ENCODE measurements around the gene PDE10A. TPM values are rescaled to one million over a fixed set of nuclear protein-coding genes. Genes with fewer than 3 reads are reported as not detected.
"Not testable (repeated sequence)": the region's sequence is repeated elsewhere in the genome, so short reads cannot be mapped to it uniquely, and the experiment has no call there.

Gene PDE10A
- total and polyA plus RNA-seq, 2 experiments from 2014 or later: 2.0 to 7.2 TPM

- no peaks in the 10 kb centered on the region for H3K27me3 ChIP-seq
- 86% methylated on average over 6 of the region's 6 CpGs for WGBS (ENCODE audit: low lambda C conversion rate, missing lambda C conversion rate)
- H4K20me1 ChIP-seq (ENCODE audit: insufficient read depth, poor library complexity, severe bottlenecking): no peaks in the 10 kb centered on the region
- no peak overlapping the region for H3K4me3 ChIP-seq
- H3K9me3 ChIP-seq (ENCODE audit: low read depth): no peaks in the 10 kb centered on the region
- no peaks in the 10 kb centered on the region for H3K9me2 ChIP-seq (replicated peaks; ENCODE audit: insufficient read depth)
- no peak overlapping the region for H3K4me2 ChIP-seq
- no peak for TF ChIP-seq EZH2 (IDR thresholded peaks at IDR 0.05; ENCODE audit: borderline replicate concordance)
- TF ChIP-seq CTCF (IDR thresholded peaks at IDR 0.05; ENCODE audit: poor library complexity): no peak
- TF ChIP-seq EZH2phosphoT487 (IDR thresholded peaks at IDR 0.05; ENCODE audit: low read depth, severe bottlenecking, unreplicated experiment): no peak
- H3K27ac ChIP-seq: no peak overlapping the region
- no peaks in the 10 kb centered on the region for H3K4me1 ChIP-seq (ENCODE audit: insufficient read depth)
- H3K36me3 ChIP-seq (replicated peaks; ENCODE audit: insufficient read depth, low read depth): no peaks in the 10 kb centered on the region
- no peak overlapping the region for H2AFZ ChIP-seq
- DNase-seq (ENCODE audit: low spot score): no peak
- H3K79me2 ChIP-seq: no peaks in the 10 kb centered on the region
Observed at GRCh38 chr6:165624871-165625639, 38.0 kb downstream of the PDE10A start.

DNA sequence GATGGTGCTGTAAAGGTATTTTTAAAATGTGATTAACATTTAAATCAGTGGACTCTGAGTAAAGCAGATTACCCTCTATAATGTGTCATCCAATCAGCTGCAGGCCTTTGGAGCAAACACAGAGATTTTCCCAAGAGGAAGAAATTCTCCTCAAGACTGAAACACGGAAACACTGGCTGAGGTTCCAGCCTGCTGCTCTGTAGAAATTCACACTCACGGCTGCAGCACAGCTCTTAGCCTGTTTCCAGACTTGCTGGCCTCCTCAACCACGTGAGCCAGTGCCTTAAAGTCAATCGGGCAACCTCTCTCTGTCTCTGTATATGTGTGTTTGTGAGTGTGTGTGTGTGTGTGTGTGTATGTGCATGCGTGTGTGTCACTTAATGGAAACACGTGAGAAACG is 41.1 kb downstream of the PDE10A start:
- H3K9me3 ChIP-seq (ENCODE audit: low read depth): no peaks in the 10 kb centered on the region
- no peak overlapping the region for H3K4me3 ChIP-seq
- H3K4me1 ChIP-seq (ENCODE audit: insufficient read depth): no peaks in the 10 kb centered on the region
- 93% methylated on average over 7 of the region's 7 CpGs for WGBS (ENCODE audit: low lambda C conversion rate, missing lambda C conversion rate)
- H3K4me2 ChIP-seq: no peak overlapping the region
- no peaks in the 10 kb centered on the region for H3K9me2 ChIP-seq (replicated peaks; ENCODE audit: insufficient read depth)
- H3K36me3 ChIP-seq (replicated peaks; ENCODE audit: insufficient read depth, low read depth): no peaks in the 10 kb centered on the region
- H4K20me1 ChIP-seq (ENCODE audit: insufficient read depth, poor library complexity, severe bottlenecking): no peaks in the 10 kb centered on the region
- H3K27me3 ChIP-seq: no peaks in the 10 kb centered on the region
- H2AFZ ChIP-seq: no peak overlapping the region
- TF ChIP-seq EZH2 (IDR thresholded peaks at IDR 0.05; ENCODE audit: borderline replicate concordance): no peak
- no peak for TF ChIP-seq CTCF (IDR thresholded peaks at IDR 0.05; ENCODE audit: poor library complexity)
- TF ChIP-seq EZH2phosphoT487 (IDR thresholded peaks at IDR 0.05; ENCODE audit: low read depth, severe bottlenecking, unreplicated experiment): no peak
- DNase-seq (ENCODE audit: low spot score): no peak
- H3K27ac ChIP-seq: no peak overlapping the region
- H3K79me2 ChIP-seq: no peaks in the 10 kb centered on the region

DNA sequence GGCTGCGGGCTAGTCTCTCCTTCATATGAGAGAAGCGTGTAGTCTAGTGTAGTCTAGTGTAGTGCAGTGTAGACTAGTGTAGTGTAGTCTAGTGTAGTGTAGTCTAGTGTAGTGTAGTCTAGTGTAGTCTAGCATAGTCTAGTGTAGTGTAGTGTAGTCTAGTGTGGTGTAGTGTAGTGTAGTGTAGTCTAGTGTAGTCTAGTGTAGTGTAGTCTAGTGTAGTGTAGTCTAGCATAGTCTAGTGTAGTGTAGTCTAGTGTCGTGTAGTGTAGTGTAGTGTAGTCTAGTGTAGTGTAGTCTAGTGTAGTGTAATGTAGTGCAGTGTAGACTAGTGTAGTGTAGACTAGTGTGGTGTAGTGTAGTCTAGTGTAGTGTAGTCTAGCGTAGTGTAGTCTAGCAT is 44.1 kb downstream of the PDE10A start:
- WGBS (ENCODE audit: low lambda C conversion rate, missing lambda C conversion rate): 96% methylated on average over 4 of the region's 4 CpGs
- not testable (repeated sequence) for H4K20me1 ChIP-seq (ENCODE audit: insufficient read depth, poor library complexity, severe bottlenecking); H3K4me3 ChIP-seq

DNA sequence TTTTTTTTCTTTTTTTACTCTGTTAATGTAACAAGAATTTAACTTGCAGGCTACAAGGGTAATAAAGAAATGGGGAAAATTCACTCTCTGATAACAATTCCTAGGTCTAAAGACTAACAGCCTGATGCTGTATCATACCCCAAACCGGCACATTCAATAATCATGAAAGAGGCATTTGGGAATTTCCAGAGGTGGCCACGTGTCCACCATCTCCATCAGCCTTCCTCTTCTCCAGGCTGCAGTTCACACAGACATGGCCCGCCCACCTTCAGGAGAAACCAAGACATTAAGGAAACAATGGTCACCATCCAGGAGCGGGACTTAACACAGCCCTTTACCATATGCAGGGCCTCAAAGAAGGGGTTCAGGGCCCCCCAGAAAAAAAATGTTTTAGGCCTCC is 44.8 kb downstream of the PDE10A start:
- TF ChIP-seq EZH2 (IDR thresholded peaks at IDR 0.05; ENCODE audit: borderline replicate concordance): no peak
- no peak for TF ChIP-seq CTCF (IDR thresholded peaks at IDR 0.05; ENCODE audit: poor library complexity)
- TF ChIP-seq EZH2phosphoT487 (IDR thresholded peaks at IDR 0.05; ENCODE audit: low read depth, severe bottlenecking, unreplicated experiment): no peak
- H3K4me2 ChIP-seq: no peak overlapping the region
- H3K27ac ChIP-seq: no peak overlapping the region
- H3K9me3 ChIP-seq (ENCODE audit: low read depth): no peaks in the 10 kb centered on the region
- H2AFZ ChIP-seq: no peak overlapping the region
- no peaks in the 10 kb centered on the region for H3K9me2 ChIP-seq (replicated peaks; ENCODE audit: insufficient read depth)
- no peak for DNase-seq (ENCODE audit: low spot score)
- no peaks in the 10 kb centered on the region for H4K20me1 ChIP-seq (ENCODE audit: insufficient read depth, poor library complexity, severe bottlenecking)
- H3K4me1 ChIP-seq (ENCODE audit: insufficient read depth): no peaks in the 10 kb centered on the region
- WGBS (ENCODE audit: low lambda C conversion rate, missing lambda C conversion rate): 96% methylated on average over 4 of the region's 4 CpGs
- no peak overlapping the region for H3K4me3 ChIP-seq
- H3K36me3 ChIP-seq (replicated peaks; ENCODE audit: insufficient read depth, low read depth): no peaks in the 10 kb centered on the region
- H3K79me2 ChIP-seq: no peaks in the 10 kb centered on the region
- no peaks in the 10 kb centered on the region for H3K27me3 ChIP-seq

More for the DNA sequence above, 44.1 kb downstream of the PDE10A start:
- not testable (repeated sequence) for H3K4me2 ChIP-seq; H3K79me2 ChIP-seq; H3K9me2 ChIP-seq (replicated peaks; ENCODE audit: insufficient read depth); H3K27me3 ChIP-seq; H3K36me3 ChIP-seq (replicated peaks; ENCODE audit: insufficient read depth, low read depth); H3K9me3 ChIP-seq (ENCODE audit: low read depth); DNase-seq (ENCODE audit: low spot score); H3K27ac ChIP-seq; H2AFZ ChIP-seq; H3K4me1 ChIP-seq (ENCODE audit: insufficient read depth)
